Activated CD4-positive, alpha-beta T cell treated with anti-CD3 and anti-CD28 coated beads, Interleukin-2, amount 50 U/mL, for 16 hours (primary cell): ENCODE data around the gene NANS.
"Not testable (repeated sequence)": the region's sequence is repeated elsewhere in the genome, so short reads cannot be mapped to it uniquely, and the experiment has no call there.

ENCODE experiments used
- DNase-seq: peaks from one replicate; pipeline ENCODE4 v3.0.0-alpha.2; 2020

The NANS gene

DNA sequence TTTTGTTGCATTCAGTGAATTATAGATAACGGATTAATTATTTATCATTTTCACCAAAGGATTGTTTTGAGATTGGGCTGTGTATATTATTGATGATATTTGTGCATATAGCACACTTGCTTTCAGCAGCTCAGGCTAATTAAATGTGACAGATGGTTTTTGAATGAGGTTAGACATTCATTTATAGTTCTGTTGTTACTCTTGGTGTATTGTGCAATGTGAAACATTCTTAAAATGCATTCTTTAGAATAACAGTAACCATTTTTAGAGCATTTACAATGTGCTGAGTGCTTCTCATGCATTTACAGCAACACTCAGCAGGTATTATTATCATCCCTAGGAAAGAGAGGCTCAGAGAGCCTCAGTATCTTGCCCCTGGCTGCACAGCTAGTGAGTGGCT is 23.8 kb downstream of the NANS start:
- DNase-seq: no peak

DNA sequence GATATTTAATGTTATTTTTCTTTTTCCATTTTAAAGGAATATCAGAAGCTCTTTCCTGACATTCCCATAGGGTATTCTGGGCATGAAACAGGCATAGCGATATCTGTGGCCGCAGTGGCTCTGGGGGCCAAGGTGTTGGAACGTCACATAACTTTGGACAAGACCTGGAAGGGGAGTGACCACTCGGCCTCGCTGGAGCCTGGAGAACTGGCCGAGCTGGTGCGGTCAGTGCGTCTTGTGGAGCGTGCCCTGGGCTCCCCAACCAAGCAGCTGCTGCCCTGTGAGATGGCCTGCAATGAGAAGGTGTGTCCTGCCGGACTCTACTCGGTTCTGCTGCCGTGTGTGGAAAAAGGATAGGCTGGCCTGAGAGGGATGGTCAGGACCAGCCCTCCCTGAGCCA is 24.2 kb downstream of the NANS start:
- DNase-seq: no peak

DNA sequence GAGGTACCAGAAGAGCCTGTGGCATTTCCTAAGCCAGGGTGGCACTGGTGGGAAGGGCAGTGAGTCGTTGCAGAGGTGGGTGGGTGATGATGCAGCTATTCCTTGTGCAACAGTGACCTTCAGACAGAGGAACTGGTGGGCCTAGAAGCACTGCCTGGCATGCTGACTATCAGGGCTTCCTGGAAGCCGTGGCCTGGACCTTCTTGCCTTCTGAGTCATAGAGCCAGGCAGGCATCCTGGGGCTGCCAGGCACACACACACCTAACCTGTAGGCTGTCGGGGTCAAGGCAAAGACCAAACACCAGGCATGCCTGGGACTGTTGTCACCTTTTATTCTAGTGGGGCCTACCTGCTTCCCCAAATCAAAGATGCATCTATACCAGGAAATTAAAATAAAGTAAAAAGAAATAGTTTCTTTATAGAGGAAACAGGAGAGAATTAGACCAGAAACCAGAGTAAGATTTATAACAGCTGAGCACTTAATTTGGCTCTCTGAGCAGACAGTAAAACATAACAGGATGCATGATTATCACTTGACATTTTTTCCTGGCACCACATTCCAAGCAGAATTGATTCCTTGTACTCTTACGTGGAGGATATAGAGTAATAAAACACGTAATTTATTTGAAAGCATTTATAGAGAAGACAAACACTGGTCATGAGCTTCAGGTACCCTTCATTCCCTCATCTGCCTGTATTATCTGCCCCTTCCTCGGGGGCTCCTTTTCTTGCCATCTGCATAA is 25.1 kb downstream of the NANS start:
- DNase-seq: peak; percentile 59

DNA sequence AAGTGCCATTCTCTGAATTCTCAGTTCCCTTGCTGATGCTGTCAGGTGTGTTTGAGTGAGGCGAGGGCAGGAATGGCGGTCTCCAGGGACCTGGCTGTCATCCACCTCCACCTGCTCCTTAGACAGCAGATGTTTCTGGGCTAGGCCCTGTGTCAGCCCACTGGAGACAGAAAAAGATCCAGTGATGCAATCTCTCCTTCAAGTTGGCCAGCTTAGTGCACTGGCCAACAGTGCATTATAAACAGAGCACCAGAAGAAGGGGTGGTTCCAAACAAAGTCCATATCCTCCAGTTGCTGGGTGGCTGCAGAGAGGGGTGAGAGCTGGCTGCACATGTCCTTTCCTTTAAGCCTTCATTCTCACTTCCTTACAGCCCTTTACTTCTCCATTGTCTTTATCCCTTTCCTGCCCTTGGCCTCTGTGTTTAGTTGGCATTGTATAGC is 26.5 kb downstream of the NANS start:
- DNase-seq: no peak

DNA sequence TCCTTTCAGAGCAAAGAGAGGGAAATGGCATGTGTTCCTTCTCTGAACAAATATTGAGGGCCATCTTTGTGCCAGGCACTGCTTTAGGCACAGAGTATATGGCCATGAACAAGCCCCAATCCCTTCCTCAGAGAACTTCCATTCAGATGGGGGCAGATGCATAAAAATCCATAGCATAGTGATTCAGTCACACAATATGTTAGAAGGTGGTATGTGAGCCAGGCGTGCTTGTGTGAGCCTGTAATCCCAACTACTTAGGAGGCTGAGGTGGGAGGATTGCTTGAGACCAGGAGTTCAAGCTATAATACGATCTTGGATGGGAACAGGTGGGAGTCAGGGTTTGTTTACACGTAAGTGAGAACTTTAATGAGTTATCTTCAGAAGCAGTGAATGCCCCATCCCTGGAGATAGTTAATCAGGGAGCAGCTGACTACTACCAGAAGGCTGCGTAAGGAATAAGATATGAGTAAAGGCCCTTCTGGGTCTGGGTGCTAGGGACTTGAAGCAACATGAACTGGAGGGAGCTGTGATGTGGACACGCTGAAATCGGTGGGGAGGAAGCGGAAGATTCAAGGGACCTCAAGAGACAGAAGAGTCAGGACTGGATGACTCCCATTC is 27.1 kb downstream of the NANS start:
- no peak for DNase-seq

DNA sequence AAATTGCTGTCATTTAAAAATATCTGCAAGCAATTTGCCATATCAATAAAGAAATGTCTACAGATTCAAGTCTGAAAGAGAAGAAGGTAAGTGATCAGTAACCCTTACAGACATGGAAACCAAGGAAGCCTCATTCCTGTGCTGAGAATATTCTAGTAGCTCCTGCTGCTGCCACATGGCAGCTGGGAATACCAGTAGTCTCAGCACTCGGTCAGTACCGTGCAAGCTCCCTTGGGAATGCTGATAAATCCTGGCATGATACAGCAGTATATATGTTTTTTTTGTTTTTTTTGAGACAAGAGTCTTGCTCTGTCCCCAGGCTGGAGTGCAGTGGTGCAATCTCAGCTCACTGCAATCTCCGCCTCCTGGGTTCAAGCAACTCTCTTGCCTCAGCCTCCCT is 27.9 kb downstream of the NANS start:
- DNase-seq: no peak

DNA sequence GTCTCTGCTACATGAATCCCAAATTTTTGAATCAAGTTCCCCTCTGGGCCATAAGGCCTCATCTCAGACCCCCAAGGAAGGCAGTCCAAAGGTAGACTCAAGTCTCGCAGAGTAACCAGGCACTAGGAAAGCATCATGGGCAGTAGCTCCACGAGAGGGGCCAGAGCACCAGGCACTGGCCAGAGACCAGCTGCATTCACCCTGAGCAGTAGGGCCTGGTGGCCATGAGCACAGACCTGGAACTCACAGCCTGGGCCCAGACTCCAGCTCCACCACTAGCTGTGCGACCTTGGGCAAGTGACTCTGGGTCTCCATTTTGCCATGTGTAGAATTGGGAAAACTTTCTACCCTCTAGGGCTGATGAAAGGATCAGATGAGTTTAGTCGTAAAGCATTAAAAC is 28.5 kb downstream of the NANS start:
- no peak for DNase-seq

DNA sequence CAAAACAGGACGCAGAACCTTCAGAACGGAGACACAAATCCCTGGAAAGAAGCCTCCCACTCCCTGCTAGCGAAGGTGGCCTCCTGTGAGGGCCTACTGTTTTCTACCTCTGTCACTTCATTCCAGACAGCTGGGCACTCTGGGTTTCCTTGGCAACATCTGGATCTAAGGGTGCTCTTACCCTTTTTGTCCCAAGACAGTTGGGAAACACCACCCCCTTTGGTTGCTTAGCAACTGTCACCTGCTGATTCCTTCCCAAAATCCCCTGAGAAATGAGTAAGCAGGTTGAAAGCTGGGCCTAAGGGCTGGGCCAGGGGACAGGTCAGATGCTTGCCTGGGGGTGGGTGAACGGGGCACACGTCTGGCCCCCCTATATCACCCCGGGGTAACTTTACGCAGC is 29.4 kb downstream of the NANS start:
- no peak for DNase-seq

DNA sequence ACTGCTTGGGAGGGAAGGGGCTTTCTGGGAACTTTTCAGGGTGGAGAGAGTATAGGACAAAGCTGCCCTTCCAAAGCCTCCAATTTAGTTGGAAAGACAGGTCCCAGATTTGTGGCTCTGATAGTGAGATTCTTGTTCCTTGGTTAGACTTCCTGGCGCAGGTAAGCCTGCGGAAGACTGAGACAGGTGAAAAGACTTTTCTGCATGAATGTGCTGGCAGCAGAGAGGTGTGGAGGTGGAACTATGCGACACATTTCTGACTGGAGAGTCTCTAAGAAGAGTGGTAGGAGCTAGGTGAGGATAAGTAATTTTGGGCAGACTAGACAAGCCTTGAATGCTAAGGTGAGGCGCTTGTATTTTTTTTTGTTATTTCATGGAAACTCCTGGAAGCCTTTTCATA is 29.9 kb downstream of the NANS start:
- no peak for DNase-seq

DNA sequence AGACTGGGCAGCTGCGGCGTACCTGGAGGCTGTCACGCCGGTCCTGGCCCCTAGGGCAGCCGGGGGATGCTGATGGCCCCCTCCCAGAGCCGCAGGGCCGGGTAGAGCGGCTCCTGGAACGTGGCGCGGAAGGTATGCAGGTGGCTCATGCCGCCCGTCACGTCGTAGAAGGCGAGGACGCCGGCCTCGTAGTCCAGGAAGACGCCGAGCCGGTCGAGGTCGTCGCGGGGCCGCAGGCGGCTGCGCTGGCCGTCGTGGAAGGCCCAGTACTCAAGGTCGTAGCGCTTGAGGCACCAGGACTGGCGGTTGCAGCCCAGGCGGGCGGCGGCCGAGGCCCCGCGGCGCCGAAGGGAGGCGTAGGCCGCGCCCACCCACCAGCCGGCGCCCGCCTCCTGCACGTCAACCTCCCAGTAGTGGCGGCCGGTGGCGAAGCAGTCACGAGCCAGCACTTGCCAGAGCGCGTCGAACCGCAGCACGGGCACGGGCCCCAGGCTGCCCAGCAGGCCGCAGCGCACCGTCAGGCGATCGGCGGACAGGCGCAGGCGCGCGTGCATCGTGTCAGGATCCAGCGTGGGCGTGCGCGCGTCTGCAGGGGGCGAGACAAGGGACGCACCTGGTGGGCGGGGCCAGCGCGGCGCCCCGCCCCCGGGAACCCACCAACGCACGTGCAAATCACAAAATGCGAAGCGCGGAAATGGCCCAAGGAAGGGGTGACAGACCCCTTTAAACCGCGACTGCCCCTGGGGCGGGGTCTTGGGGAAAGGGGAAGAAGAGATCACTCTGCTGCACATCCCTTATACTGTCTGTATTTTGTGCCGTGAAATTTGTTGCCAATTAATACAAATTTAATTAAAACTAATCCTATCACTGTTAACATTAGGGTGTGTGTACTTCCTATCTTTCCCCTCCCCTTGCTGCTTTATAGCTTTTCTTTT is 31.2 kb downstream of the NANS start:
- no peak for DNase-seq

DNA sequence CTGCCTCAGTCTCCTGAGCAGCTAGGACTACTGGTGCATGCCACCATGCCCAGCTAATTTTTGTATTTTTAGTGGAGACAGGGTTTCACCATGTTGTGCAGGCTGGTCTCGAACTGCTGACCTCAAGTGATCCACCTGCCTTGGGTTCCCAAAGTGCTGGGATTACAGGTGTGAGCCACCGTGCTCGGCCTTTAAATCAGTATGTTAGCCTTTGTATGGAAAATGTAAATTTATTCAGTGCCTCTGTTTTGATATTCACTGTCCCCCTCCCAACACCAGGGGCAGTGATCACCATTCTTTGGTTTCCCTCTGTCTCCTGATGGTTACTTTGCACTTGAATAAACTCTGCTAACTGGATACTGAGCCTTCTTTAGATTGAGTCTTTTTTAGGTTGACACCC is 34.1 kb downstream of the NANS start:
- not testable (repeated sequence) for DNase-seq

DNA sequence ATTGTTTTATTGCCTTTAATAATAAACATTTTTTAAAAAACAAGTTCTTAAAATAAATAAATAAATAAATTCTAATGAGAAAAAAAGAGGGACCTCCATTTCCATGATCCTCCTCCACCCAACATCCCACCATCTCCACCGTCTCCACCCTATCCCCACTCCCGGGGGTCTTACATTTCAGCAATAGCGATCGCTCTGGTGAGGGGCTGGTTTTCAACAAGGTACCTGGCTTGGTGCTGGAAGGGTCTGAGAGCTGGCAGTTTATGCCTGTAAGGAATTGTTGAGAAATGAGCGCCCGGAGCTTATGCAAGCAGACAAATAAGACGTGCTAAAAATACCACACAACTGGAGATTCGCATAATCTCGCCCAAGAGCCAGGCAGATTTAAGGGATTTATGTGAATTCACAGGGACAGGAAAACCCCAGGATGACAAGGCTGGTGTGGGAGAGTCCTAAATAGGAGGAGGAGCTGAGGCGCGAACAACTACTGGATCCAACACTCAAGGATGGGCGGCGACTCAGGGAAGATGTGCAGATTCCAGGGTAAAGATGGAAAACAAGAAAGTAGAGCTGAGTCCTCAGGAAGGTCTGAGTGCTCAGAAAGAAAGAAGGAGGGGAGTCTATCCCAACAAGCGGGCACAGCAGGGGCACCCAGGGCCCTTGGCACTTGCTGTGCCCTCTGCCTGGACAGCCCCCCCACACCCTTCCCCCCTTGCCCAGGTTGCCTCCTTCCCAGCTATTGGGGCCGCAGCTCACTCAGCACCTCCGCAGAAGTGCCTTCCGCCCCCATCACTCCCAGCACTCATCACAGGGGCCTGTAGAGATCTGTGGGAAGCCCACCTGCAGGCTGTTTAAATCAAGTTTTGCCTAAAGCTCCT is 35.4 kb downstream of the NANS start:
- DNase-seq: no peak

DNA sequence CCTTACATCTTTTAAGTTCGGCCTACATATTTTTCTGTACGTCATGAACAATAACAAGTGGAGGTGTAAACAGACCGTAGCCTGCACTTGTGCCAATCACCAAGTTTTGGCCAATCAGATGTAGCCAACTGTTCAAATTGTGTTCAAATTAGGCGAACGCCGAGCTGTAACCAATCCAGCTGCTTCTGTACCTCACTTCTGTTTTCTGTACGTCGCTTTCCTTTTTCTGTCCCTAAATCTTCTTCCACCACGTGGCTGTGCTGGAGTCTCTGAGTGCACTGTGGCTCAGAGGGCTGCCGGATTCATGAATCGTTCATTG is 36.0 kb downstream of the NANS start:
- DNase-seq: no peak

DNA sequence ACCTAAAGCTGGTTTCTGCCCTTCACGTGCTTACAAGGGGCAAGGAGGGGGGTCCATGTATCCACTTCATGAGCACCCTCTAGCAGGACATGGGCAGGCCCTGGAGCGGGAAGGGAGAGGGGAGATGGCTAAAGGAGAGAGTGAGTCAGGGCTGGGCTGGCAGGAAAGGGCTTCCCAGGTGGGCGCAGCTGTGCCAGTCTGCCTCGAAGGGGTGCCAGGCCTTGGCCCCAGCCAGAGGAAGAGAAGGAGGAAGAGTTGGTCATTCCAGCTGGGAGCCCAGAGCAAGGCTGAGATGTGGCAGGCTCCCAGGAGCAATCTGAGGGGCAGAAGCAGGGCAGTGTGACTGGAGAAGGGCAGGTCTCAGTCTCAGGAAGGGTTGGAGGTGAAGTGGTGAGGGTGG is 37.8 kb downstream of the NANS start:
- no peak for DNase-seq

DNA sequence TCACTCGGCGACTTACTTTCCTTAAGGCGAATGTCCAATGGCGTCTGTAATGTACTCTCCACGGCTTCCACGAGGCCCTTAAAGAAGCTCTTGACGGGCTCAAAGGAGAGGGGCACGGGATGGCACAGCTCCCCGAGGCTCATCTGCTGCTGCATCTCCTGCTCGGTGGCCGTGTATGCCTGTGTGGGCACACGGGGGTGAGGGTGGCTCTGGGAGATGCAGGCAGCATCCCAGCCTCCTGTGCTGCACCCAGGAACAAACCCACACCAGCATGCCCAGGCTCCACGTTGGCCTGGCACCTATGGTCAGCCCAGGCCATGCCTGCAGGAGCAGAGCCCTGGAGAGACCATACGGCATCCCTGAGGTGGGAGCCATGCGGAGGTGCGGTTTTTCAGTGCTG is 38.3 kb downstream of the NANS start:
- no peak for DNase-seq

DNA sequence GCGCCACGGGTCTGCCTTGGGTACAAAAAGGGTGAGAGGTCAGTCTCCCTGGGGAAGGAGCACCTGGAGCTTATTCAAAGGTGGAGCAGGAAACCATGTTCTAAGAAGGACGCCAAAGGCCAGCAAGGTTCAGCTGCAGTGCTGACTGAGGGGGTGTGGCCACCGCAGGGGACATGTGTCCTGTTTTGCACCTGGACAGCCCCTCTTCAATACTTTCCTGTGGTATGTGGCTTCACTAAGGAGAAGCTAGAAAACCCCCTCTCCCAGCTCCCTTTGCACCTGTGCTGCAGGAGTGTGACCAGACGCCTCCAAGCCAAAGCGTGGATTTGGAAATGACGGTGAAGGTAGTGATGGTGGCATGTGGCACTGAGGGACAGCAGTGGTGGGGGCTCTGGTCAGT is 38.9 kb downstream of the NANS start:
- DNase-seq: no peak

DNA sequence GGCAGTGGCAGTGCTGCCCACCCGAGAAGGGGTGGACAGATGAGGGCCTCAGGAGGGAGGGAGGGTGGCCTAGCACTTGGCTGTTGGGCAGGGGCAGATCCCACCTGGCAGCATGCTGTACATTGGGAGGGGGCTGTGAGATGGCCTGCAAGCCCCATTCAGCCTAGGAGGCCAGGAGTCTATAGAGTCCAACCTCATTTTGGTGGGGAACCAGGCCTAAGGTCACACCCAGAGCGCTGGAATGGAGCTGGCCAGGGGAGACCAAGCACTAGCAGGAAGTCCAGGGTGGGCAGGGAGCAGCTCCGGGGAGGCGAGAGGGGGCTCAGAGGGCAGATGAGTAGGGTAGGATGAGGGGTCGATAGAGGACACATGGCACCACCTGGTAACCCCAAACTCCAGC is 39.6 kb downstream of the NANS start:
- no peak for DNase-seq

DNA sequence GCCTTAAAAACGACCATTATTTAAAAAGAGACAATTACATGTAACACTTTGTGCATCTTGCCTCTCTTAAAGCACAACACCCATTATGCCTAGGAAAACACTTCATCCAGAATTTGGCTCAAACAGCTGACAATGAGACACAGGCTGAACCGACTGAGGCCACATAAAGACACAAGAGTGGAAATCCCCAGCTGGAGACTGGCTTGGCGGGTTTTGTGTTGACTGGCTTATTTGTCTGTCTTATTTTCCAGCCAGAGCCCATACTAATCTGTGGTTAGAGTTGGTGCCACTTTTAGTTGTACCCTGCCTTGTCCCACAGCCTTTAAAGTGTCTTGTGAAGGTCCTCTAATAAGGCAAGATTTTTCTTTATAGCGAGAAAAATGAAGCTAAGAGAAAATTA is 41.3 kb downstream of the NANS start:
- peak; percentile 85 for DNase-seq

DNA sequence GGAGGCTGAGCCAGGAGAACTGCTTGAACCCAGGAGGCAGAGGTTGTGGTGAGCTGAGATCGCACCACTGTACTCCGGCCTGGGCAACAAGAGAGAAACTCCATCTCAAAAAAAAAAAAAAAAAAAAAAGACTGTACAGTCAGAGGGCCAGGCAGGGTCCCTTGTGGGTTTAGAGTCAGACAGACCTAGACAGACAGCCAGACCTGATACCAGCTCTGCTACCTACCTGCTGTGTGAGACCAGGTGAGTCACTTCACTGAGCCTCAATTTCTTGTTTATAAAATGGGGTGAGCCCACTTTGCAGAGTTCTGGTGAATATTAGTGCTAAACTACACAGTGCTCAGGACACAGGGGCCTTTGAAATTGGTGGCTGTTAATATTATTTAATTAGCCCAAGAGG is 42.8 kb downstream of the NANS start:
- no peak for DNase-seq

DNA sequence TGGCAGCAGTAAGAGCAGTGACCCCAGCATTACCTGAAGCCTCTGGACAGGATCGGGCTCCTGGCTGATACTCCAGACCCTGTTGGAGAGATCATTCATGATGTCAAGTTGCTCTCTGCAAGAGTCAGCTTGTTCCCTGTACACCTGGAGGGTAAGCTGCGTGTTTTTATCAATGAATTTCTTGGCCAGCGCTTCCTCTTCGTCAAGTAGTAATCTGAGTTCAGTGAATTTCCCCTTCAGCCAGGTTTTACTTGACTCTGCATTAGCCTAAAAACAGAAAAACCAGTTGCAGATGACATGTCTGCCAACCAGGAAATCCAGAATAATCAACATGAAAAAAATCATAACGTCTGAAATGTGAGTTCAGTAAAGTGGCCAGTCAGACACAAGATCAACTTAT is 43.4 kb downstream of the NANS start:
- DNase-seq: no peak

DNA sequence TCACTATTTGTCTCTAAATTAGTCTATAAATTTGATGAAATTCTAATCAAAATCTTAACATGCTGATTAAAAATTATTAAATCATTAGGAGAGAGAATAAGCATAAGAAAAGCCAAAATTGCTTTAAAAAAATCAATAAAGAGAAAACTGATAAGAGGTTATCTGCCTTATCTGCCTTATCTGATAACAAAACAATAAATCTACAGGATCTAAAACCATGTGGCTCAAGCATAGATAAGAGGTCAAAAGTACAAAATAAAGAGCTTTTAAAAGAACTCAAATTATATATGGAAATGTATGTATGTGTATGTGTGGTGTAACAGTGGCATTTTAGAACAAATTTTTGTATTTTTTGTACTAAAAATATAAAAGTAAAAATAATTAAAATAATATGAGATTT is 43.9 kb downstream of the NANS start:
- DNase-seq: no peak

DNA sequence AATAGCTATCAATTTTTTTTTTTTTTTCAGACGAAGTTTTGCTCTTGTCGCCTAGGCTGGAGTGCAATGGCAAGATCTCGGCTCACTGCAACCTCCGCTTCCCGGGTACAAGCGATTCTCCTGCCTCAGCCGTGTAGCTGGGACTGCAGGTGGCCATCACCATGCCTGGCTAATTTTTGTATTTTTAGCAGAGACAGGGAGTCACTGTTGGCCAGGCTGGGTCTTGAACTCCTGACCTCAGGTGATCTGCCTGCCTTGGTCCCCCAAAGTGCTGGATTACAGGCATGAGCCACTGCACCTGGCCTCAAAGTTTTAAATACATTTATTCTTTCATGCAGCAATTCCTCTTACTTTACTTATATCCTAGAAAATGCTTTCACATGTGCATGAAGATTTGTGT is 44.9 kb downstream of the NANS start:
- DNase-seq: no peak

DNA sequence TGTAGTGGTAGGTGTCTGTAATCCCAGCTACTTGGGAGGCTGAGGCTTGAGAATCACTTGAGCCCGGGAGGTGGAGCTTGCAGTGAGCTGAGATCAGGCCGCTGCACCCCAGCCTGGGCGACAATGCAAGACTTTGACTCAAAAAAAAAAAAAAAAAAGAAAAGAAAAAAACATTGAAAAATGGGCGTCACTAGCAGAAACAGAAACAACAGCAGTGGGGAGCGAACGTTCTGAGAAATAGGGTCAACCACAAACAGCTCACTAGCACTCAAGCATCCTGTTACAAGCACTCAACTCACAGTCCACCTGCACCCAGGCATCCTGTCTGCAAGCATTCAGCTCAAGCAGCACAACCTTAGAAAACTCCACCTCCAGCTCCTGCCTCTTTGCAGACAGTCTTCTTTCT is 45.3 kb downstream of the NANS start:
- DNase-seq: peak; percentile 95
